Epithelial cell of proximal tubule (primary cell): ENCODE data around the gene AMDHD2. TPM values are rescaled to one million over a fixed set of nuclear protein-coding genes. Genes with fewer than 3 reads are reported as not detected.
A peak's percentile ranks its signal among the peaks of the same experiment; 100 is the strongest.

Experiments used
- DNase-seq: peaks from one replicate; pipeline ENCODE4 v3.0.0-alpha.2; 2011; ENCODE audit warnings: low read depth
- H3K4me3 ChIP-seq: 2 replicates; pipeline ENCODE4 v1.5.1; 2011; ENCODE audit warnings: low read depth, mild to moderate bottlenecking, low read length
- CTCF ChIP-seq: conservative IDR thresholded peaks from 2 replicates; pipeline ENCODE4 v1.5.1; 2012; ENCODE audit warnings: low read depth, mild to moderate bottlenecking, low read length
- total RNA-seq: library from RNA; depleted of rRNA; stranded (reverse); fragments of >200 nt; gene quantifications from 2 replicates; pipeline ENCODE4 v1.2.3, GENCODE V29; 2015

AMDHD2 gene
- total RNA-seq, 1 donor from 2014 or later = 32.7 TPM

GRCh38 chr16:2519711-2520080 is 475 bp upstream of the AMDHD2 start:
- no peak for TF ChIP-seq CTCF
- no peak for DNase-seq

GRCh38 chr16:2520784-2521531 is 787 bp downstream of the AMDHD2 start:
- no peak for DNase-seq
- H3K4me3 ChIP-seq = peak overlapping the region; percentile 60
- TF ChIP-seq CTCF = peak; percentile 20

More at GRCh38 chr16:2519711-2520080, 475 bp upstream of the AMDHD2 start:
- H3K4me3 ChIP-seq = peak overlapping the region; percentile 60

- H3K4me3 ChIP-seq = no peak overlapping the region
- TF ChIP-seq CTCF = no peak
- no peak for DNase-seq
These were observed 3.6 kb downstream of the AMDHD2 start for GRCh38 chr16:2523801-2524231.

- TF ChIP-seq CTCF = no peak
- H3K4me3 ChIP-seq = no peak overlapping the region
- DNase-seq = no peak
These were observed 4.3 kb downstream of the AMDHD2 start for GRCh38 chr16:2524339-2524938.

GRCh38 chr16:2526135-2526534 is 6.0 kb downstream of the AMDHD2 start:
- TF ChIP-seq CTCF = no peak
- DNase-seq = no peak
- no peak overlapping the region for H3K4me3 ChIP-seq

GRCh38 chr16:2527071-2527783 is 7.1 kb downstream of the AMDHD2 start:
- H3K4me3 ChIP-seq = no peak overlapping the region
- no peak for TF ChIP-seq CTCF
- no peak for DNase-seq
